Left lung (tissue), 10 donors: Measurements from ENCODE around the gene SRCIN1. TPM values are rescaled to one million over a fixed set of nuclear protein-coding genes. Genes with fewer than 3 reads are reported as not detected.
A peak's percentile ranks its signal among the peaks of the same experiment; 100 is the strongest.

Experiments used
- ATAC-seq: fragments of 200-7000 bp; cut with Tn5 transposase; one replicate; pipeline ENCODE4 v1.9.1; 2020; ENCODE audit warnings: moderate library complexity
- DNase-seq, 4 donors: peaks; one replicate each; pipeline ENCODE4 v3.0.0-alpha.2; 2013 to 2020
- H3K27ac ChIP-seq, 2 donors: fragments of 200-600 bp; sonication (generic) in 1 of 2; one replicate each; pipeline versions ENCODE4 v1.5.0 to v1.8.0; 2020 to 2021
- H3K27me3 ChIP-seq, 2 donors: fragments of 200-600 bp; sonication (generic) in 1 of 2; one replicate each; pipeline versions ENCODE4 v1.5.0 to v1.8.0; 2020 to 2021
- H3K36me3 ChIP-seq, 2 donors: fragments of 200-600 bp; sonication (generic) in 1 of 2; one replicate each; pipeline versions ENCODE4 v1.5.0 to v1.8.0; 2020 to 2021
- H3K4me1 ChIP-seq, 2 donors: fragments of 200-600 bp; one replicate each; pipeline ENCODE4 v1.8.0; 2021
- H3K4me3 ChIP-seq, 2 donors: fragments of 200-600 bp; sonication (generic) in 1 of 2; one replicate each; pipeline versions ENCODE4 v1.5.0 to v1.8.0; 2020 to 2021; ENCODE audit warnings: mild to moderate bottlenecking in 1 of 2
- H3K9me3 ChIP-seq, 2 donors: fragments of 200-600 bp; sonication (generic) in 1 of 2; one replicate each; pipeline versions ENCODE4 v1.5.0 to v1.8.0; 2020 to 2021
- intact Hi-C, 2 donors: fragments of 100-400 bp; cut with DNase I; formaldehyde crosslinking; loops; one replicate each; pipeline versions ENCODE4 v1.11.2 to v1.14.2; 2022
- polyA plus RNA-seq, 6 donors: library from polyadenylated mRNA; unstranded; fragments of 120-200 nt; gene quantifications; one replicate each; pipeline ENCODE4 v1.2.1, GENCODE V29; 2013; ENCODE audit not compliant: insufficient read length in 6 of 6
- total RNA-seq, 2 donors: library from RNA; stranded (reverse); fragmentation: NEBNext Ultra II Directional; extraction: Animal tissue kit (Norgen Biotek cat#: 25700); gene quantifications; one replicate each; pipeline ENCODE4 v1.2.1, GENCODE V29; 2021
- TF ChIP-seq, protein P1 (sequence below), 2 donors: fragments of 200-600 bp; sonication (generic) in 1 of 2; IDR thresholded peaks; one replicate each; pipeline versions ENCODE4 v1.5.0 to v1.8.0; 2021; ENCODE audit warnings: antibody characterized with exemption in 2 of 2
- donor health status: DM: no; HTN: yes; CAD: no.
- donor health status: DM: no; HTN: no; CAD: no.

The SRCIN1 gene
- total and polyA plus RNA-seq, 8 donors, result 2.7 to 10.6 (median 7.4) TPM

GRCh38 chr17:38609280-38610031 is 3.7 kb upstream of the SRCIN1 start:
- intact Hi-C loops, result no loop called here
- ATAC-seq, result no peak

GRCh38 chr17:38608648-38609047 is 2.9 kb upstream of the SRCIN1 start:
- intact Hi-C loops, result no loop called here
- TF ChIP-seq, protein P1, sequence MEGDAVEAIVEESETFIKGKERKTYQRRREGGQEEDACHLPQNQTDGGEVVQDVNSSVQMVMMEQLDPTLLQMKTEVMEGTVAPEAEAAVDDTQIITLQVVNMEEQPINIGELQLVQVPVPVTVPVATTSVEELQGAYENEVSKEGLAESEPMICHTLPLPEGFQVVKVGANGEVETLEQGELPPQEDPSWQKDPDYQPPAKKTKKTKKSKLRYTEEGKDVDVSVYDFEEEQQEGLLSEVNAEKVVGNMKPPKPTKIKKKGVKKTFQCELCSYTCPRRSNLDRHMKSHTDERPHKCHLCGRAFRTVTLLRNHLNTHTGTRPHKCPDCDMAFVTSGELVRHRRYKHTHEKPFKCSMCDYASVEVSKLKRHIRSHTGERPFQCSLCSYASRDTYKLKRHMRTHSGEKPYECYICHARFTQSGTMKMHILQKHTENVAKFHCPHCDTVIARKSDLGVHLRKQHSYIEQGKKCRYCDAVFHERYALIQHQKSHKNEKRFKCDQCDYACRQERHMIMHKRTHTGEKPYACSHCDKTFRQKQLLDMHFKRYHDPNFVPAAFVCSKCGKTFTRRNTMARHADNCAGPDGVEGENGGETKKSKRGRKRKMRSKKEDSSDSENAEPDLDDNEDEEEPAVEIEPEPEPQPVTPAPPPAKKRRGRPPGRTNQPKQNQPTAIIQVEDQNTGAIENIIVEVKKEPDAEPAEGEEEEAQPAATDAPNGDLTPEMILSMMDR (IDR thresholded peaks at IDR 0.05), result no peak

More at GRCh38 chr17:38609280-38610031, 3.7 kb upstream of the SRCIN1 start:
- peak in 1 of 4 donors; percentile 11 for DNase-seq
- Histone ChIP-seq H3K4me1 (peaks cover 5 to 11% of the 10 kb centered on the region in 2 donors), H3K36me3 (no peaks in the 10 kb centered on the region), H3K27ac (no peak overlapping the region), H3K9me3 (peaks cover 0 to 5% of the 10 kb centered on the region in 2 donors), H3K4me3 (no peak overlapping the region), H3K27me3 (peaks cover 41 to 90% of the 10 kb centered on the region in 2 donors)
- TF ChIP-seq, protein P1 (IDR thresholded peaks at IDR 0.05), result no peak

GRCh38 chr17:38606646-38607611 is 1.2 kb upstream of the SRCIN1 start:
- DNase-seq (peak in 2 of 4 donors; percentile 47 to 48), ATAC-seq (no peak)
- Histone ChIP-seq H3K27ac (no peak overlapping the region), H3K9me3 (peaks cover 0 to 4% of the 10 kb centered on the region in 2 donors), H3K4me3 (peak overlapping the region; percentile 33 to 49), H3K4me1 (peaks cover 5 to 11% of the 10 kb centered on the region in 2 donors), H3K36me3 (no peaks in the 10 kb centered on the region), H3K27me3 (peaks cover 43 to 97% of the 10 kb centered on the region in 2 donors)
- intact Hi-C loops, result no loop called here
- TF ChIP-seq, protein P1 (IDR thresholded peaks at IDR 0.05), result no peak

More at GRCh38 chr17:38608648-38609047, 2.9 kb upstream of the SRCIN1 start:
- DNase-seq (peak in 3 of 4 donors; percentile 38 to 74 (median 44)), ATAC-seq (no peak)
- Histone ChIP-seq H3K4me1 (peaks cover 5 to 11% of the 10 kb centered on the region in 2 donors), H3K36me3 (no peaks in the 10 kb centered on the region), H3K27me3 (peaks cover 43 to 97% of the 10 kb centered on the region in 2 donors), H3K27ac (no peak overlapping the region), H3K4me3 (no peak overlapping the region), H3K9me3 (peaks cover 0 to 5% of the 10 kb centered on the region in 2 donors)

DNA sequence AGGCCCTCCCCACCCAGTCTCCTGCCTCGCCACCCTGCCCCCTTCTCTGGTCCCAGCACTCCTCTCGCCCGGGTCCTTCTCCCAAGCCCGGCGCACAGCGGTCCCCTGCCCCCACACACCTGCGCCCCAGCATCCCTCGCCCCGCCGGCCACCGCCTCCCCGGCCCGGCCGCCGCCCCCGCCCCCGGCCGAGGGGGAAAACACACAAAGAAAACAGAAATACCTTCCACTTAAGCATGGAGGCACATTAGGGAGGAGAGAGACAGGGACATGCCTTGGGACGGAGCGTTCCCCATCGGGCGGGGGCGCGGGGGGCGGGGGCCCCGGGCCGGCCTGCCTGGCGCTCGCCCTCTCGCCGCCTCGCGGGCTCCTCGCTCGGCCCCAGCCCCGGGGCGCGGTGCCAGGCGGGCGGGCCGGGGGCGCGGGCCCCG is 326 bp downstream of the SRCIN1 start:
- TF ChIP-seq, protein P1 (IDR thresholded peaks at IDR 0.05), result no peak
- H3K27ac ChIP-seq, result no peak overlapping the region
- no peaks in the 10 kb centered on the region for H3K36me3 ChIP-seq
- peak overlapping the region in 1 of 2 donors; percentile 31 for H3K4me3 ChIP-seq
- peaks cover 5 to 11% of the 10 kb centered on the region in 2 donors for H3K4me1 ChIP-seq
- DNase-seq (peak in 1 of 4 donors; percentile 74), ATAC-seq (no peak)
- H3K9me3 ChIP-seq, result no peaks in the 10 kb centered on the region
- intact Hi-C loops, result no loop called here
- peaks cover 43 to 97% of the 10 kb centered on the region in 2 donors for H3K27me3 ChIP-seq
